GM12878 (cell line): ENCODE results near the gene PRDM16.

Experiments used
- CEBPB ChIP-seq, 2 experiments: fragments of 150-350 bp in 1 of 2; IDR thresholded peaks; 2 replicates each; pipeline ENCODE4 v1.6.1; 2012 to 2014; ENCODE audit warnings: low read depth in 2 of 2, low read length in 2 of 2, borderline replicate concordance in 1 of 2, inconsistent platforms in 1 of 2
- CEBPZ ChIP-seq: fragments of 150-350 bp; IDR thresholded peaks from 2 replicates; pipeline ENCODE4 v1.6.1; 2016; ENCODE audit warnings: low read depth, low read length
- CREM ChIP-seq: IDR thresholded peaks from 2 replicates; pipeline ENCODE4 v1.6.1; 2014; ENCODE audit warnings: antibody characterized with exemption, low read depth
- CTCF ChIP-seq, 3 experiments: IDR thresholded peaks in 2 of 3; conservative IDR thresholded peaks in 1 of 3; 2 replicates each; pipeline ENCODE4 v1.5.1; 2011; ENCODE audit warnings: low read depth in 3 of 3, low read length in 3 of 3, mild to moderate bottlenecking in 3 of 3, control low read depth in 2 of 3, moderate library complexity in 2 of 3, inconsistent platforms in 1 of 3, mixed read lengths in 1 of 3; ENCODE audit not compliant: control insufficient read depth in 2 of 3, insufficient read depth in 1 of 3; ENCODE audit errors: extremely low read depth in 1 of 3
- MTA3 ChIP-seq: IDR thresholded peaks from 2 replicates; pipeline ENCODE4 v1.6.1; 2012; ENCODE audit warnings: low read length, inconsistent platforms, borderline replicate concordance
- NFYB ChIP-seq: IDR thresholded peaks from 2 replicates; pipeline ENCODE4 v1.6.1; 2011; ENCODE audit warnings: low read depth, mild to moderate bottlenecking, low read length, improper control_type of control experiment, moderate library complexity; ENCODE audit not compliant: insufficient read depth
- POLR2AphosphoS5 ChIP-seq: IDR thresholded peaks from 2 replicates; pipeline ENCODE4 v1.6.1; 2011; ENCODE audit warnings: mild to moderate bottlenecking, low read length, inconsistent platforms
- RCOR1 ChIP-seq: conservative IDR thresholded peaks from 2 replicates; pipeline ENCODE4 v1.6.1; 2012; ENCODE audit warnings: low read depth, low read length, improper control_type of control experiment
- SKIL ChIP-seq: fragments of 450-650 bp; IDR thresholded peaks from 2 replicates; pipeline ENCODE4 v1.6.1; 2017; ENCODE audit warnings: mild to moderate bottlenecking, low read depth, inconsistent platforms; ENCODE audit not compliant: poor library complexity, severe bottlenecking
- SRF ChIP-seq, 2 experiments: IDR thresholded peaks; 2 replicates each; pipeline ENCODE4 v1.6.1; 2011; ENCODE audit warnings: low read depth in 2 of 2, low read length in 2 of 2, mild to moderate bottlenecking in 1 of 2, moderate library complexity in 1 of 2
- TCF7 ChIP-seq: IDR thresholded peaks from 2 replicates; pipeline ENCODE4 v1.6.1; 2014; ENCODE audit warnings: antibody characterized with exemption, borderline replicate concordance
- ZNF592 ChIP-seq: fragments of 450-650 bp; IDR thresholded peaks from 2 replicates; pipeline ENCODE4 v1.6.1; 2017; ENCODE audit warnings: mild to moderate bottlenecking, moderate library complexity
- ZSCAN29 ChIP-seq: fragments of 450-650 bp; IDR thresholded peaks from 2 replicates; pipeline ENCODE4 v1.6.1; 2017; ENCODE audit warnings: mild to moderate bottlenecking, moderate library complexity

GRCh38 chr1:3331564-3331963 is 262.6 kb downstream of the PRDM16 start:
- TF ChIP-seq CTCF (IDR thresholded peaks at IDR 0.05 in 2 of 3, conservative IDR thresholded peaks at IDR 0.05 in 1 of 3; ENCODE audit: control insufficient read depth in 2 of 3, extremely low read depth in 1 of 3, insufficient read depth in 1 of 3, low read depth in 3 of 3, low read length in 3 of 3) (no peak), MTA3 (no peak), NFYB (no peak), CEBPZ (no peak), SKIL (no peak), ZNF592 (no peak), RCOR1 (no peak), CREM (no peak), SRF (IDR thresholded peaks at IDR 0.05; ENCODE audit: low read depth in 2 of 2, low read length in 2 of 2) (no peak), TCF7 (no peak), POLR2AphosphoS5 (no peak), CEBPB (IDR thresholded peaks at IDR 0.05; ENCODE audit: borderline replicate concordance in 1 of 2, low read depth in 2 of 2, low read length in 2 of 2) (no peak), ZSCAN29 (no peak)
